Measurements from ENCODE around the gene ZNRF4.
"Not testable (repeated sequence)": the region's sequence is repeated elsewhere in the genome, so short reads cannot be mapped to it uniquely, and the experiment has no call there.

Gene ZNRF4

DNA sequence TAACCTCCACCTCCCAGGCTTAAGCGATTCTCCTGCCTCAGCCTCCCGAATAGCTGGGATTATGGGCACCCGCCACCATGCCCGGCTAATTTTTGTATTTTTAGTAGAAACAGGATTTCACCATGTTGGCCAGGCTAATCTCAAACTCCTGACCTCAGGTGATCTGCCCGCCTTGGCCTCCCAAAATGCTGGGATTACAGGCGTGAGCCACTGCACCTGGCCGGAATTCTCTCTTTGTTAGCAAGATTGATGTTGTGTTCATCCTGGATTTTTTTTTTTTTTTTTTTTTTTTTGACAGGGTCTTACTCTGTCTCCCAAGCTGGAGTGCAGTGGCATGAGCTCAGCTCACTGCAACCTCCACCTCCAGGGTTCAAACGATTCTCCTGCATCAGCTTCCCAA lies 16.5 kb upstream of the ZNRF4 start:
- DNase-seq; intact Hi-C loops (cut with DNase I): not testable (repeated sequence)

DNA sequence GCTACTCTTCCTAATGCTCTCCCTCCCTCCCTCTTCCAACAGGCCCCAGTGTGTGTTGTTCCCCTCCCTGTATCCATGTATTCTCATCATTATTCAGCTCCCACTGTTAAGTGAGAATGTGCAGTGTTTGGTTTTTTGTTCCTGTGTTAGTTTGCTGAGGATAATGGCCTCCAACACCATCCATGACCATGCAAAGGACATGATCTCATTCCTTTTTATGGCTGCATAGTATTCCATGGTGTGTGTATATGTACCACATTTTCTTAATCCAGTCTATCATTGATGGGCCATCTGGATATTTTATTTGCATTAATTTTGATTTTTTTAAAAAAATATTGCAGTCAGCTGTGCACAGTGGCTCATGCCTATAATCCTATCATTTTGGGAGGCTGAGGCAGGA lies 15.8 kb upstream of the ZNRF4 start:
- no peak for DNase-seq
- intact Hi-C loops (cut with DNase I) = no loop called here

DNA sequence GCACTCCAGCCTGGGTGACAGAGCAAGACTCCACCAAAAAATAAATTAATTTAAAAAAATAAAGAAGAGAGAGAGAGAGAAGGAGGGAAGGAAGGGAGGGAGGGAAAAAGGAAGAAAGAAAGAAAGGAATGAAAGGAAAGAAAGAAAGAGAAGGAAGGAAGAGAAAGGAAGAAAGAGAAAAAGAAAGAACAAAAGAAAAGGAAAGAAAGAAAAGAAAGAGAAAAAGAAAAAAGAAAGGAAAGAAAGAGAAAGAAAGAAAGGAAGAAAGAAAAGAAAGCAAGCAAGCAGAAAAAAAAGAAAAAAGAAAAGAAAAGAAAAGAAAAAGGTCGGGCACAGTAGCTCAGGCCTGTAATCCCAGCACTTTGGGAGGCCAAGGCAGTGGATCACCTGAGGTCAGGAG lies 14.9 kb upstream of the ZNRF4 start:
- DNase-seq = no peak
- intact Hi-C loops (cut with DNase I) = no loop called here

DNA sequence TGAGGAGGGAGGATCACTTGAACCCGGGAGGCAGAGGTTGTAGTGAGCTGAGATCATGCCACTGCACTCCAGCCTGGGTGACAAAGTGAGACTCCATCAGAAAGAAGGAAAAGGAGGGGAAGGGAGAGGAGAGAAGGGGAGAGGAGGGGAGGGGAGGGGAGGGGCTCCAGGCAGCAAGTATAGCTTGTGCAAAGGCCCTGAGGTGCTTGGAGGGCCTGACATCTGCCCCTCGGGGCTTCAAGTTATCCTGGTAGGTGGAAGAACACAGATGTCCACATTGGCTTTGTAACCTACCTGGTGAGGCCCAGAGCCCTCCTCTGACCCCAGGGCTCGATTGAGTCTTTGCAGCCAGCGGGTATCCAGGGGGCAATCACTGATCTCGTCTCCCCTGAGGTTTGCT lies 11.5 kb upstream of the ZNRF4 start:
- no peak for DNase-seq
- intact Hi-C loops (cut with DNase I) = no loop called here

DNA sequence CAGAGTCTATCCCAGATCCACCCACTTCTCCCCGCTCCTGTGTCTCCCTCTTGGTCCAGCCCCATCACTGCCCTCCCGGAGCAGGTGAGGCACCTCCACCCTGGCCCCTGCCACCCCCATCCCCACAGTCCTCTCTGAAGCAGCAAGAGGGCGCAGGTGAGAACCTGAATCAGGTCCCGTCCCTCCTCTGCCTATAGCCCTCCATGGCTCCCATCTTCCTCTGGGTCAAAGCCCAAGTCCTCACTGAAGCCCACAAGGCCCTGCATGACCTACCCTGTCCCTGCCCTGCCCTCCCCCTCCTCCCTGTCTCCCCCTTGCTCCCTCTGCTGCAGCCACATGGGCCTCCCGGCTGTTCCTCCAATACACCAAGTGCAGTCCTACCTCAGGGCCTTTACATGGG lies 10.8 kb upstream of the ZNRF4 start:
- DNase-seq = no peak
- intact Hi-C loops (cut with DNase I) = no loop called here

DNA sequence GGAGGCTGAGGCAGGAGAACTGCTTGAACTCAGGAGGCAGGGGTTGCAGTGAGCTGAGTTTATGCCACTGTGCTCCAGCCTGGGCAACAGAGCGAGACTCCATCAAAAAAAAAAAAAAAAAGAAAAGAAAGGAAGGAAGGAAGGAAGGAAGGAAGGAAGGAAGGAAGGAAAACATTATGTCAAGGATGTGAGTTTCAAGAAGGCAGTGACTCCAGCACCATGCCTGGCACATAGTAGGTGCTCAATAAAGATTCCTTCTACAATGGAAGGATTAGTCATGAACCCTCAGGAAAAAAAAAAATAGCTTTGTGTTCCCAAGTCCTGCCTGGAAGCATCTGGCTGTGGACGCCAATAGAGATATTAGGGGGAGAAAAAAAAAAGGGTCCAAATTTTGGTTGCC lies 10.1 kb upstream of the ZNRF4 start:
- intact Hi-C loops (cut with DNase I) = no loop called here

DNA sequence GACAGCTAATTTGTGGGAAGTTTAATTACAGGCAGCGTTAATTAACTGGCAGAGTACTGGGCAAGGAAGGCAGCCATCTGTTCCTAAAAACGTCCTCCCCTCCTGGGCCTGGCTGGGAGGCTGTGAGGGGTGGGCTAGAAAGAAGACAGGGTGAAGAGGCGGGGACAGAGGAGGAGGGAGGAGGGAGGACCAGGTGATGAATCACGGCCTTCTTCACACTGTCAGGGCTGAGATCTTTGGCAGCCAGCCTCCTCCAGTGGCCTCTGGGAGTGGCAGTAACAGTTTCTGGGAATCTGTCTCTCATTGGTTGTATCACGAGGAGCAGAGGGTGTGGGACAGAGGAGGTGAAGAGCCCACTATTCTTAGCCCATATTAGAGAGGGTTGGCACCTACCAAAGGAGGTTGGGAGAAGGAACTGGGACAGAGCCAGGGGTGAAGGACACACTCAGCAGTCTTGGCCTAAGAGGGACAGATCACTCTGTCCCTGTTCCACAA lies 9.6 kb upstream of the ZNRF4 start:
- peak in 26 of 42 donors; percentile 8 to 77 (median 36) for DNase-seq
- intact Hi-C loops (cut with DNase I) = no loop called here

More for the DNA sequence above, 10.1 kb upstream of the ZNRF4 start:
- DNase-seq = no peak

DNA sequence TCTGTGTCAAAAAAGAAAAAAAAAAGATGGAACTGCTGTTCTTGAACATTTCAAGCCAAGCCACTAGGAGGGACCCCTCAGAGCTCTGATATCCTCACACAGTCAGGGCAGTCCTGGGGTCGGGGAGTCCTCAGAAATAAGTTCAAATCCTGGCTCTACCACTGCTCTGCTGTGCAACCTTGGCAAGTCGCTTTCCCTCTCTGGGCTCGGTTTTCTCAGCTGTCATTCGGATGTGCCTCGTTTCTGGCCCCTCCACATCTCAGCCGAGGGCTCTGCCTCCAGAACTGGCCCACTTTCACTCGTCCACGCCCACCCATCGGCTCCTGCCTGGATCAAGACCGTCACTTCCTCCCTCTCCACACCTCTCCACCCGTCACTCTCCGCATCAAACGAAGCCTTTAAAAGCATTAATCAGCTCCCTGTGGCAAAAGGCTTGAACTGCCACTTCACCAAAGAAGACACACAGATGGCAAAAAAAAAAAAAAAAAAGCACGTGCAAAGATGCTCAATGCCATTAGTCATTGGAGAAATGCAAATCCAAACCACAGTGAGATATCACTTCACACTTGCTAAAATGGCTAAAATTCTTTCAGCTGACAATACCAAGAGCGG lies 7.4 kb upstream of the ZNRF4 start:
- peak in 1 of 42 donors; percentile 9 for DNase-seq
- intact Hi-C loops (cut with DNase I) = no loop called here

DNA sequence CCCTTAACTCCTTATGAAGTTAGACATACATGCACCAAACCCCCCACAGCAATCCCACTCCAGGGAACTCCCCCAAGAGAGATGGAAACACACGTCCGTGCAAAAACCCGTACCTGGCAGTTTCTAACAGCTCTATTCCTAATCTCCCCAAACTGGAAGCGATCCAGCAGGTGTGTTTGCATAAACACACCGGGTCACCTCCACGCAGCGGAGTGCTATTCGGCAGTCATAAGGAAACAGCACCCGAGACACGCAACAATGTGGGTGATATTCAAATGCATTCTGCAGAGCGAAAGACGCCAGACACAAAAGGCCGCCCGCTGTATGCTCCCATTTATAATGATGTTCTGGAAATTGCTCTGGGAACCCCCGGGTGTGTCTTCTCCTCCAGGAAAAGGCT lies 6.8 kb upstream of the ZNRF4 start:
- intact Hi-C loops (cut with DNase I) = no loop called here
- DNase-seq = no peak

DNA sequence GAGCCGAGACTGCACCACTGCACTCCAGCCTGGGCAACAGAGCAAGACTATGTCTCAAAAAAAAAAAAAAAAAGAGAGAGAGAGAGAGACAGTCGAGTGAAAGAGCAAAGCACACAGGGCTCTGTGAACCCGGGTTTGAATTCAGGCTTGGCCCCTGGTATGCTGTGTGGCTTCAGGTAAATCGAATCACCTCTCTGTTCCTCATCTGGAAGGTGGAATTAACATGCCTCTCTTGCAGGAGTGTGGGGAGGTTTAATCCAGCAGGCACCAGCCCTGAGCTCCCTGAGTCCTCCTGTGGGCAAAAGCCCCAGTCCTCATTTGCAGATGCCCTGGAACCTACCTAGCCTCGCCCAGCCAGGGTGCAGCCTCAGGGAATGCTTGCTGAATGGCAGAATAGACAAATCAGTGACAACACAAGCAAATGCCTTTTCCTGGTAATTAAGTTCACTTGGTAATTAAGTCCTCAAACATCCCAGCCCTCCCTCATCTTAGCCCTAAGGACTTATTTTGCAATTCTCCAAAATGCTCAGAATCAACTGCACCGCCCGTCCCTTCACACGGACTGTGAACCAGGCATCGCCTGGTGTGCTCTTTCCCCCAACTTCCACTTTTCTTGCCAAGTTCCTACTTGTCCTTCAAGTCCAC lies 4.6 kb upstream of the ZNRF4 start:
- DNase-seq = no peak
- intact Hi-C loops (cut with DNase I) = no loop called here

DNA sequence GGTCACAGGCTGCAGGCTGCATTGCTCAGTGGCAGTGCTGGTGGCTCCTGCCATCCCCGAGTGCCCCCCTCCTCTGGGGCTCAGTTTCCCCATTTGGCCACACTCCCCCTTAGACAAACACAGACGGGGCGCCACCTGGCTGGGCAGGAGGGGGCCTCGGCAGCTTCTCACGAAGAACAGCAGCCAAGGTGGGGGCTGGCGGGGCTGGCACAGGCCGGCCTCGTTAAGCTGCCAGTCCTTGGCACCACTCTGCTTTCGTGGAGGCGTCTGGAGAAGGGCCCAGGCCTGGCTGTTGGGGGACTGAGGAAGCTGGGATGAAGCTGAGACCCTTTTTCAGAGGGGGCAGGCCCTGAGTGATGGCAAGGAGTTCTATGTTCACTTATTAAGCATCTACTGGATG lies 3.7 kb upstream of the ZNRF4 start:
- intact Hi-C loops (cut with DNase I) = no loop called here
- peak in 25 of 42 donors; percentile 9 to 55 (median 30) for DNase-seq

DNA sequence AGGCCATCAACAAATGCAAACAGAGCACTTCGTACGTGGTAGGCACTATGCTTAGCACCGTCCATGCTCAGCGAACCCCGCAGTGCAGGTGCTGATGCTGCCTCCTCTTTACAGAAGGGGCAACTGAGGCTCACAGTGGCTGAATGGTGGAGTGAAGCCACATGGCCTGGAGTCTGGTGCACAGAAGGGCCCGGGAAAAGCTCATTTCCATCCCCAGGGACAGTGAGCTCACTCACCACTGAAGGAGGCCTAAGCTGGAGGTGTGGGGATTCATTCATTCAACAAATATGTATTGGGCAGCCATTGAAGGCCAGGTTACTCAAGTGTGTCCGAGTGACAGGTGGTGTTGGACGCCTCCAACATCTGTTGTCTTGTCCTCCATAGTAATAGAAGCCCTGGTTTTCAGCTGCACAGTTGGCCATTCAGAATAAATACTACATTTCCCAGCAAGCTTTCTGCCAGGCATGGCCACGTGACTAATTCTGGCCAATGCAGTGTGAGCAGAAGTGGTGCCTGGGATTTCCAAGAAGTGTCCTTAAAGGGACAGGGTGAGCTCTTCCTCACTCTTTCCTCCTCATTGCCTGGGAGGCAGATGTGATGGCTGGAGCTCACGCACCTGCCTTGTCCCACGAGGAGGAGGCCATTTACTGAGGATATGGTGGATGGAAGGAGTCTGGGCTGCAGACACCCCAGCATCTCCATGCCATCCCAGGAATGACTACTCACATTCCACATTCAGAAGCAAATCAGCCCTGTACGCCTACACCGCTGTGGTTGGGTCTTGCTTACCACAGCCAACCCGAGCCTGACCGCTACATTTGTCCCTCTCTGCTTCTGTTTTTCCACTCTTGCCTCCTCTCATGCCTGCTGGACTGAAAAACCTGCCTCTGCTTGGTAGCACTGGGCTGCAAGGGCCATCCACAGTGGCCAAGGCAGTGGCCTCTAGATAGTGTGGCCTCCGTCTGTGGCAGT lies 2.3 kb upstream of the ZNRF4 start:
- intact Hi-C loops (cut with DNase I) = no loop called here
- DNase-seq = no peak

DNA sequence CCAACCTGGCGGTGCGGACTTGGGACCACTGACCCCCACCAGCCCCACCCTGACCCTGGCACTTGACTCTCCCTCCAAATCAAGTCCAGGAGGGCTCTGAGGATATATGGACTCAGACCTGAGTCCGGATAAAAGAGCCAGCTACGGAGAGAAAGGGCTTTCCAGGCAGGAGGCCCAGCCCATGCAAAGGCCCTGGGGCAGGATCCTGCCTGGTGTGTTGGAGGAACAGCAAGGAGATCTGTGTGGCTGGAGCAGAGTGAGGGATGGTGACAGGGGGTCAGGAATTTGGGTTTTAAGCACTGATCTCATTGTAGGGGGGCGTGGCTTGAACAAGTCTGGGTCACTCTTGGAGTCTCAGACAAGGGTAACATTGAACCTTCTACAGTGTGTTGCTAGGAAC lies 474 bp upstream of the ZNRF4 start:
- DNase-seq = no peak
- intact Hi-C loops (cut with DNase I) = no loop called here

DNA sequence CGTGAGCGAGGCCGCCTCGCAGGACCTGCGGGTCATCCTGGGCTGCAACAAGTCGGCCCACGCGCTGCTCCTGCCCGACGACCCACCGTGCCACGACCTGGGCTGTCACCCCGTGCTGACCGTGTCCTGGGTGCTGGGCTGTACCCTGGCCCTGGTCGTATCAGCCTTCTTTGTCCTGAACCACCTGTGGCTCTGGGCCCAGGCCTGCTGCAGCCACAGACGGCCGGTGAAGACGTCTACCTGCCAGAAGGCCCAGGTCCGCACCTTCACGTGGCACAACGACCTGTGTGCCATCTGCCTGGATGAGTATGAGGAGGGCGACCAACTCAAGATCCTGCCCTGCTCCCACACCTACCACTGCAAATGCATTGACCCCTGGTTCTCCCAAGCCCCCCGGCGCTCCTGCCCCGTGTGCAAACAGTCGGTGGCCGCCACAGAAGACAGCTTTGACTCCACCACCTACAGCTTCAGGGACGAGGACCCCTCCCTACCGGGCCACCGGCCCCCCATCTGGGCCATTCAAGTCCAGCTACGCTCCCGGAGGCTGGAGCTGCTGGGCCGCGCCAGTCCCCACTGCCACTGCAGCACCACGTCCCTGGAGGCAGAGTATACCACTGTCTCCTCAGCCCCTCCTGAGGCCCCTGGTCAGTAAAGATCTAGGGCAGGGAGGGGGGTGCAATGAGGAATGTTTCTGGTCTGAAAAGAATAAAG lies 1.1 kb downstream of the ZNRF4 start:
- intact Hi-C loops (cut with DNase I) = no loop called here
- no peak for DNase-seq

DNA sequence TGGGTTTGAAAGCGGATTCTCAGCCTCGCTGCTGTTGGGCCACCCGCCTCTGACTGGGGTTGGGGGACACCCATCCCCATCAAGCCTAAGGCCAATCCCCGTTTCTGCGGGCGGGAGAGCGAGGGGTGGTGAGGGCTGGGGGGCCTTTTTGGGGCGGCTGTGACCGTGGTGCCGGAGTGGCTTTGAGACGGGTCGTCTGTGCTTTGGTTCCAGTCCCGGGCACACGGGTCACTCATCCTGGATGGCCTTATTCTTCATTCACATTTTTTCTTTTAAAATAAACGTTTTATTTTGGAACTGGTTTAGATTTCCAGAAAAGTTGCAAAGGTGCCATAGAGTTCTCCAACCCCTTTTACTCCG lies 1.6 kb downstream of the ZNRF4 start:
- intact Hi-C loops (cut with DNase I) = no loop called here

DNA sequence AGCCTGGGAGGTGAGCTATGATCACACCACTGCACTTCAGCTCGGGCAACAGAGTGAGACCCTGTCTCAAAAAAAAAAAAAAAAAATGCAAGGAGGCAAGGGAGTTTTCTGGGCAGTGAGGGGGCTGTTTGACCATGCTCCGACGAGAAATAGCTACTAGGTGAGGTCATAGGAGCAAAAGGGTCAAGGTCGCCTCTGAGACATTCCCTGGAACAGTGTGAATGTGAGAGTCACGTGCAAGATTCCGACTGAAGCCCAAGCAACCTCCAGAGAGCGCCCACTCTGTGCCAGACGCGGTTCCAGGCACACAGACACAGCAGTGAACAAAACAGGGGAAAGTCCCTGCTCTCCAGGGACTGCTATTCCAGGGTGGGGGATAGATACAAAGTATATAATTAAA lies 2.5 kb downstream of the ZNRF4 start:
- DNase-seq = no peak
- intact Hi-C loops (cut with DNase I) = no loop called here

More for the DNA sequence above, 1.6 kb downstream of the ZNRF4 start:
- no peak for DNase-seq

DNA sequence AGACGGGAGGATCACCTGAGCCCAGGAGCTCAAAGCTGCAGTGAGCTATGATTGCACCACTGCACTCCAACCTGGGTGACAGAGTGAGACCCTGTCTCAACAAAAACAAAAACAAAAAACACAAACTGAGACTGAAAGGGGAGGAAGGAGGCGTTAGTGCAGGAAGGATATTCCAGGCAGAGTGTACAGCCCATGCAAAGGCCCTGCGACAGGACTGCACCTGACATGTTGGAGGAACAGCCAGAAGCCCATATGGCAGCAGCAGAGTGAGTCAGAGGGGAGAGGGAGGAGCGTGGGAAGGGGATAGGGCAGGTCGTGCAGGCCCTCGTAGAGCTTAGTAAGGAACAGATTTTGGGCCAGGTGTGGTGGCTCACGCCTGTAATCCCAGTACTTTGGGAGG lies 3.2 kb downstream of the ZNRF4 start:
- no peak for DNase-seq
- intact Hi-C loops (cut with DNase I) = no loop called here

DNA sequence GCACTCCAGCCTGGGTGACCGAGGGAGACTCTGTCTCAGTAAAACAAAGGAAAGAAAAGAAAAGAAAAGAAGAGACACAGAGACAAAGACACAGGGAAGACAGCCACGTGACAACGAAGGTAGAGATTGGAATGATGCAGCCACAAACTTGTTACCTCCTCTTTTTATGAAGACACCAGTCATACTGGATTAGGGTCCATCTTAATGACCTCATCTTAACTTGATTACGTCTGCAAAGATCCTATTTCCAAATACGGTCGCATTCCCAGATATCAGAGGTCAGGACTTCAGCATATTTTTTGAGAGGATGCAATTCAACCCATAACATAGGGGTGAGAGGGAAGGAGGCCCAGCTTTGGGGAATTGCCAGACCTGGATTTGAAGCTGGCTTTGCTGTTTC lies 4.1 kb downstream of the ZNRF4 start:
- intact Hi-C loops (cut with DNase I) = no loop called here
- DNase-seq = no peak

DNA sequence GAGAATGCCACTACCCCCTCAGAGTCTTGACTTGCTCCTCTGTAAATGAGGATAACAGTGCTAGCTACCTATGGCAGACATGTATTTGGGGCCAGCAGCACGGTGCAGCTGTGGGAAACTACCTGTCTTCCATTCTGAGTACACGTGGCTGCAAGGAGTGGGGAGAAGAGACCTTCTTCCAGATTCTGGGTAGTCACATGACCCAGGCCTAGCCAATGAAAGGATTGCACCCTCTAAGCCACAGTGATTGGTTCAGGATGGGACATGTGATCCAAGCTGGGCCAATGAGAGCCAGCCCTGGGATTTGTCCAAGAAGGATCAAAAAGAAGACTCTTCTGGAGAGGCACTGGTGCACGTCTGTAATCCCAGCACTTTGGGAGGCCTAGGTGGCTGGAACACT lies 5.5 kb downstream of the ZNRF4 start:
- intact Hi-C loops (cut with DNase I) = no loop called here
- no peak for DNase-seq

DNA sequence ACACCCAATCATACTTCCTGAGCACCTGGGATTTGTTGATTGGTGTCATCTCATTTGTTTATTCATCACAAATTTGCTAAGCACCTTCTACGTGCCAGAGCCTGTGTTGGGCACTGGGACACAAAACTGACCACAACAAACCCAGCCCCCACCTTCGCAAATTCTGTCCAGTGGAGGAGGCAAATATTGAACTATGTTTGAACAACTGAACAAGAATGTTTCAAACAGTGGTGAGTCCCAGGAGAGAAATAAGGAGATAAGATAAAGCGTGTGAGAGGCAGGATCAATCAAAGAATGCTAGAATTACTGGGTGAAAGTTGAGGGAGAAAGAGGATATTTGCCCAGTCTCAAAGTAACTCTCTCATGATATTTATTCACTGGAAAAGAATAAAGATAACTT lies 8.7 kb downstream of the ZNRF4 start:
- intact Hi-C loops (cut with DNase I) = no loop called here
- DNase-seq = no peak

Data from head of caudate nucleus (tissue), 42 donors.